ENCODE results near the gene ZNF488.
A peak's percentile ranks its signal among the peaks of the same experiment; 100 is the strongest.
"Not testable (repeated sequence)": the region's sequence is repeated elsewhere in the genome, so short reads cannot be mapped to it uniquely, and the experiment has no call there.

The ZNF488 gene

GRCh38 chr10:47404937-47405336 is 20.8 kb upstream of the ZNF488 start:
- DNase-seq (ENCODE audit: insufficient read length, low spot score) = no peak
- no peak for FAIRE-seq
- no peak for TF ChIP-seq POLR2A (IDR thresholded peaks at IDR 0.05; ENCODE audit: low read depth, low read length)

GRCh38 chr10:47404446-47404845 is 20.4 kb upstream of the ZNF488 start:
- FAIRE-seq = no peak
- no peak for TF ChIP-seq POLR2A (IDR thresholded peaks at IDR 0.05; ENCODE audit: low read depth, low read length)

GRCh38 chr10:47403446-47404318 is 19.6 kb upstream of the ZNF488 start:
- FAIRE-seq = no peak
- TF ChIP-seq POLR2A (IDR thresholded peaks at IDR 0.05; ENCODE audit: low read depth, low read length) = no peak

More at GRCh38 chr10:47404446-47404845, 20.4 kb upstream of the ZNF488 start:
- no peak for DNase-seq (ENCODE audit: insufficient read length, low spot score)

GRCh38 chr10:47402641-47403301 is 18.7 kb upstream of the ZNF488 start:
- DNase-seq (ENCODE audit: insufficient read length, low spot score) (peak; percentile 45), FAIRE-seq (no peak)
- peak; percentile 8; the same call in 1 of the 2 replicates for TF ChIP-seq POLR2A (IDR thresholded peaks at IDR 0.05; ENCODE audit: low read depth, low read length)

More at GRCh38 chr10:47403446-47404318, 19.6 kb upstream of the ZNF488 start:
- DNase-seq (ENCODE audit: insufficient read length, low spot score) = no peak

- DNase-seq (ENCODE audit: insufficient read length, low spot score) = no peak
- no peak for TF ChIP-seq POLR2A (IDR thresholded peaks at IDR 0.05; ENCODE audit: low read depth, low read length)
- FAIRE-seq = no peak
These were observed 18.0 kb upstream of the ZNF488 start for GRCh38 chr10:47401874-47402640.

GRCh38 chr10:47401210-47401609 is 17.1 kb upstream of the ZNF488 start:
- no peak for TF ChIP-seq POLR2A (IDR thresholded peaks at IDR 0.05; ENCODE audit: low read depth, low read length)
- FAIRE-seq = no peak
- no peak for DNase-seq (ENCODE audit: insufficient read length, low spot score)

GRCh38 chr10:47400786-47401185 is 16.7 kb upstream of the ZNF488 start:
- FAIRE-seq = no peak
- no peak for TF ChIP-seq POLR2A (IDR thresholded peaks at IDR 0.05; ENCODE audit: low read depth, low read length)
- DNase-seq (ENCODE audit: insufficient read length, low spot score) = no peak

GRCh38 chr10:47400251-47400650 is 16.2 kb upstream of the ZNF488 start:
- DNase-seq (ENCODE audit: insufficient read length, low spot score) (no peak), FAIRE-seq (no peak)
- no peak for TF ChIP-seq POLR2A (IDR thresholded peaks at IDR 0.05; ENCODE audit: low read depth, low read length)

GRCh38 chr10:47397256-47397655 is 13.2 kb upstream of the ZNF488 start:
- no peak for FAIRE-seq
- TF ChIP-seq POLR2A (IDR thresholded peaks at IDR 0.05; ENCODE audit: low read depth, low read length) = no peak
- no peak for DNase-seq (ENCODE audit: insufficient read length, low spot score)

- no peak for TF ChIP-seq POLR2A (IDR thresholded peaks at IDR 0.05; ENCODE audit: low read depth, low read length)
- no peak for FAIRE-seq
- DNase-seq (ENCODE audit: insufficient read length, low spot score) = no peak
These were observed 12.2 kb upstream of the ZNF488 start for GRCh38 chr10:47396311-47396717.

- no peak for TF ChIP-seq POLR2A (IDR thresholded peaks at IDR 0.05; ENCODE audit: low read depth, low read length)
- FAIRE-seq = no peak
- DNase-seq (ENCODE audit: insufficient read length, low spot score) = no peak
These were observed 5.5 kb upstream of the ZNF488 start for GRCh38 chr10:47389619-47390018.

GRCh38 chr10:47388879-47389278 is 4.8 kb upstream of the ZNF488 start:
- FAIRE-seq (no peak), DNase-seq (ENCODE audit: insufficient read length, low spot score) (no peak)
- TF ChIP-seq POLR2A (IDR thresholded peaks at IDR 0.05; ENCODE audit: low read depth, low read length) = no peak

- not testable (repeated sequence) for FAIRE-seq
These were observed 2.0 kb upstream of the ZNF488 start for GRCh38 chr10:47386104-47386503.

More at GRCh38 chr10:47386104-47386503, 2.0 kb upstream of the ZNF488 start:
- DNase-seq (ENCODE audit: insufficient read length, low spot score) = not testable (repeated sequence)
